ENCODE measurements around the gene C1orf21. TPM values are rescaled to one million over a fixed set of nuclear protein-coding genes. Genes with fewer than 3 reads are reported as not detected.

The C1orf21 gene
- total RNA-seq, 2 experiments from 2014 or later, result 2.7 to 4.1 TPM

DNA sequence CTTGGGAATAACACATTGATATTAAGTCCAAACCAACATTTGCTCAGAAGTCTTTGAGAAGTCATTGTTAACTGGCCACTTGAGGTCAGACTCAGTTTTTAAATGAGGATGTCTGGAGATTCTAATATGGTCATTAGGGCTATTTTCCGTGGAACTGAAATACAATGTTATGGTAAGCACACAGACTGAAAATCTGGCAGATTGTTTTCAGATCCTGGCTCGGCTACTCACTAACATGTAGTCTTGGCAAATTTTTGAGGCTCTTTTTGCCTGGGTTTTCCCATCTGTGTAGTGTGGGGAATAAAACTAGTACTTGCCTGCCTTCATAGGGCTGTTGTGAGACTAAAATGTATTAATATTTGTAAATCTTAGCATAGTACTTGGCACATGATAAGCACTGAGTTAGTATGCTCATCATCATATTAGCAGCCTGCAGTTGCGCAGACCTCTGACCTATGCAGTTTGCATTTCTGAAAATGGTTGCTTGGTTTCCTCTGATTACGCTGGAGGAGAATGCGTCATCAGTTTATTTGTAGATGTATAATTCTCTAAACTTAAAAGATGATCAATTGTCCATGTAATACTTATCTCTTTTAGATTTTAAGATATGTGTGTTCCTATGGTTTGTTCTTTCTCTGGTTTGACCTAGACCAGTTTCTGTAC is 100.8 kb downstream of the C1orf21 start:
- no peak overlapping the region for H3K27ac Mint-ChIP-seq
- H3K4me3 Mint-ChIP-seq, result no peak overlapping the region
- DNase-seq, result no peak
- peaks cover 9% of the 10 kb centered on the region for H3K4me1 Mint-ChIP-seq
- H3K9me3 Mint-ChIP-seq, result no peaks in the 10 kb centered on the region
- no peaks in the 10 kb centered on the region for H3K36me3 Mint-ChIP-seq
- H3K27me3 Mint-ChIP-seq, result no peaks in the 10 kb centered on the region

DNA sequence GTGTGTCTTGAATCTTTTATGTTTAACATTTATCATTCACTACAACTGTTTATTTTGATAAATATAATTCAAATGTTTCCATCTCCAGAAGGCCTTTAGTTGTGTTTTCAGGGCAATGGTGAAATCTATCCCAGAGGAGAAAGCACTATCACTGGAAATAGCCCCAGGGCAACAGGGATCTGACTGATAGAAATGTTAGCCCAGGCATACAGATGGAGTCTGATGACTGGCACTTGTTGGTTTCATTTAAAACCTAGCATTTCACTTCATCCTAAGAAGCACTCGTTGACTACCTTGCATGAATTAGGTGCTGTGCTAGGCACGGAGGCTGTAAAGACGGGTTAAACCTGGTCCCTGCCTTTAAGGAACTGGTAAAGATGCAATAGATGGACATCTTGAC is 103.1 kb downstream of the C1orf21 start:
- Mint-ChIP-seq H3K27me3 (no peaks in the 10 kb centered on the region), H3K4me3 (no peak overlapping the region), H3K9me3 (no peaks in the 10 kb centered on the region), H3K27ac (no peak overlapping the region), H3K36me3 (no peaks in the 10 kb centered on the region), H3K4me1 (peaks cover 9% of the 10 kb centered on the region)
- no peak for DNase-seq

DNA sequence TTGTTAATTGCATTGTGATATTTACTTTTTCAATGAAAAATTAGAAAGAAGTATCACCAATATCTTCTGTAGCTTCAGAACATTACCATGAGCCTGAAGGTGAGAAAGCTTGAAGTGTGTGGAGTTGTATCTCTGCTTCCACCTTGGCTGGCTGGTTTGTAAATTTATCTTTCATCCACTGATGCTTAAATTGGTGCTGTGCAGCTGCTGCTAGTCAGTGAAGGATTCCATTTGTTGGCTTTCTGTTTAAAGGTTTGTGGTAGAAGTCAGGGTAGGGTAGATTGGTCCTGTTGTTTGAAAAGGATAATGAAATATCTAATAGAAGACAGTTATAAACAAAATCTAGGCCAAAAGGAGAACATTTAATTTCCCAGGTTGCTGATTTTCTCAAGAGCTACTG is 105.7 kb downstream of the C1orf21 start:
- no peaks in the 10 kb centered on the region for H3K36me3 Mint-ChIP-seq
- H3K27ac Mint-ChIP-seq, result peak overlapping the region; percentile 26
- no peaks in the 10 kb centered on the region for H3K27me3 Mint-ChIP-seq
- DNase-seq, result no peak
- no peaks in the 10 kb centered on the region for H3K9me3 Mint-ChIP-seq
- peaks cover 9% of the 10 kb centered on the region for H3K4me1 Mint-ChIP-seq
- no peak overlapping the region for H3K4me3 Mint-ChIP-seq

- Mint-ChIP-seq H3K27me3 (no peaks in the 10 kb centered on the region), H3K4me3 (no peak overlapping the region), H3K4me1 (peaks cover 9% of the 10 kb centered on the region), H3K36me3 (no peaks in the 10 kb centered on the region), H3K9me3 (no peaks in the 10 kb centered on the region), H3K27ac (no peak overlapping the region)
- no peak for DNase-seq
These were observed 107.2 kb downstream of the C1orf21 start for GRCh38 chr1:184493987-184494388.

- Mint-ChIP-seq H3K36me3 (no peaks in the 10 kb centered on the region), H3K27me3 (no peaks in the 10 kb centered on the region), H3K27ac (no peak overlapping the region), H3K9me3 (no peaks in the 10 kb centered on the region), H3K4me3 (no peak overlapping the region), H3K4me1 (peaks cover 9% of the 10 kb centered on the region)
- no peak for DNase-seq
These were observed 108.1 kb downstream of the C1orf21 start for GRCh38 chr1:184494929-184495328.

- Mint-ChIP-seq H3K36me3 (no peaks in the 10 kb centered on the region), H3K9me3 (no peaks in the 10 kb centered on the region), H3K4me1 (no peaks in the 10 kb centered on the region), H3K27ac (no peak overlapping the region), H3K27me3 (no peaks in the 10 kb centered on the region), H3K4me3 (no peak overlapping the region)
- DNase-seq, result no peak
These were observed 111.3 kb downstream of the C1orf21 start for GRCh38 chr1:184497959-184498723.

GRCh38 chr1:184499616-184500015 is 112.8 kb downstream of the C1orf21 start:
- Mint-ChIP-seq H3K27me3 (no peaks in the 10 kb centered on the region), H3K4me1 (no peaks in the 10 kb centered on the region), H3K4me3 (no peak overlapping the region), H3K27ac (no peak overlapping the region), H3K36me3 (no peaks in the 10 kb centered on the region), H3K9me3 (no peaks in the 10 kb centered on the region)
- DNase-seq, result no peak

GRCh38 chr1:184502161-184502560 is 115.3 kb downstream of the C1orf21 start:
- Mint-ChIP-seq H3K27ac (no peak overlapping the region), H3K4me1 (no peaks in the 10 kb centered on the region)

DNA sequence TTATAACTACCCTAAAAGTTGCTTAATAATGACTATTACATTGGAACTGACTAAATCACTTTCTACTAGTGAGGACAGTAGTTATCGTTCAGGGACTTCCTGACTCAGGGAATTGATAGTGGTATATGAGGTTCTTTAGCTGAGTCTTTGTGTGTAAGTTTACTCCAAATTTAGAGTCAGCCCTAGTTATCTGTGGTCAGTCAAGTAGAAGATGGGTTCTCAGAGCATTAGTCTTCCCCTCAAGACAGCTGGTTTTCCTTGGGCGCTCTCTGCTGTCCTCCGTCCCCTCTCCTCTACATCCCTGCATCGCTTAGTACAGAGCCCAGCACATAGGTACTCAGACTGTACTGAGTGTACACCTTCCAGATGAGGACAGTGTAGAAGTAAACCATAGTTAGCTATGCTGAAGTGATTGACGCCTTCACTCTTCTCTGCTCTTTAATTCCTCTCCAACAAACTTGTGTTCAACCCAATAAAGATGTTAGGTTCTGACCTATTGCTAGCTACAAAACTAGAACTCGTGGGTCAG is 116.5 kb downstream of the C1orf21 start:
- Mint-ChIP-seq H3K27me3 (no peaks in the 10 kb centered on the region), H3K4me1 (no peaks in the 10 kb centered on the region), H3K9me3 (no peaks in the 10 kb centered on the region), H3K27ac (no peak overlapping the region), H3K4me3 (no peak overlapping the region), H3K36me3 (no peaks in the 10 kb centered on the region)
- DNase-seq, result no peak

More at GRCh38 chr1:184502161-184502560, 115.3 kb downstream of the C1orf21 start:
- H3K36me3 Mint-ChIP-seq, result no peaks in the 10 kb centered on the region
- no peaks in the 10 kb centered on the region for H3K9me3 Mint-ChIP-seq
- no peak overlapping the region for H3K4me3 Mint-ChIP-seq
- no peak for DNase-seq
- no peaks in the 10 kb centered on the region for H3K27me3 Mint-ChIP-seq

DNA sequence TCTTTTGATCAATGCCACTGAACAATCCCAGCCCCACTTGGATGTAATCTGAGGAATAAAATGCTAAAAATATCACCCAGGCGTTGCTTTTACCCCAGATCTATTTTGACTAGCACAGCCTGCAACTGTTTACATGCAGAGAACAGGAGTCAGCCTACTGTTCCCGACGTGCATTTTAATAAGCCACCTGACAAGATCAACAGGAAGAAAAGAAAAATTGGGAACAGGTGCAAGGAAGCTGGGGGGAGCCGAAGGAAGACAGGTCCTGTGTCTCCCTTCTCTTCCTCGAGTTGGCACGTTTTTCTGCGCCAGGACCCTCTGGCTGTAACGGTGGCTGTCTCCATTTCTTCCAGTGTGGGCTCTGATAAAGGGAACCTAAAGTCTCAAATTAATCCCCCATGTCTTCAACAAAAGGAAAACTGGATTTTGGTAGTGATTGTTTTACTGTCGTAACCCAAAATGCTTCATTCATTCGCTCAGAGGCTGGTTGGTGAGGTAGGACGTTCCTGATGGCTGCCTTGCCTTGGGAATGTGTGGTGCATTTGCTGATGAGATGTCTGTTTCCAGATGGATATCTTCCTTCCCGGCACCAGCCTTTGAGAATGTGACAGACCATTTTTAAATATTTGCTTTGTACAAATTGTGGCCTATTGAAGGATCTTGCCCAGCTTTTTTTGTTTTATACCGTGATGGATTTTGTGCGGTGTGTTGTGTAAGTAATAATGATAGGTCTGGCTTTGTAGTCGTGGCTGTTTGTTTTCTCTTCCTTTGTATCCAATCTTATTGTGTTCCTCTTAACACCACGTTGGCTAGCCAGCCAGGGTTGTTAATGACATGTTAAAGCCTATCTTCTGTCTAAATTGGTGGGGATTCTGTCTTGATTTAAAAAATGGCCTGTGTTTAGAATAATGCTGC is 117.5 kb downstream of the C1orf21 start:
- Mint-ChIP-seq H3K27ac (no peak overlapping the region), H3K4me1 (no peaks in the 10 kb centered on the region), H3K36me3 (no peaks in the 10 kb centered on the region), H3K9me3 (no peaks in the 10 kb centered on the region), H3K4me3 (no peak overlapping the region), H3K27me3 (no peaks in the 10 kb centered on the region)
- DNase-seq, result no peak

DNA sequence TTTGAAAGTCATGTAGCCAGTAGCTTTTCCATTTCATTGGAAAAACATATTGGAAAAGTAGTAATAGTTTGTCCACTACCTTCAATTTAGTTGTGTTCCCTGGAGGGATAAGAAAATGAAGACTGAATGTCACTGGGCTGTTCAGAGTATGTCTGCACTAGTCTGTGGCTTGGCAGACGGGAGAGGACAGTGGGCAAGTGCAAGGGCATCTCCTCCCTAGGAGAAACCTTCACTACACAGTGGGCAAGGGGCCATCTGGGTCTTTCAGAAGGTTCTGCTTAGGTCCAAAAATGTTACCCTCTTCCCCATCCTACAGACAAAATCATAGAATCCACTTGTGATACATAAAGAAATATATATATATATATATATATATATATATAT is 118.1 kb downstream of the C1orf21 start:
- Mint-ChIP-seq H3K4me1 (no peaks in the 10 kb centered on the region), H3K9me3 (no peaks in the 10 kb centered on the region), H3K27me3 (no peaks in the 10 kb centered on the region), H3K36me3 (no peaks in the 10 kb centered on the region), H3K27ac (no peak overlapping the region), H3K4me3 (no peak overlapping the region)
- DNase-seq, result no peak

DNA sequence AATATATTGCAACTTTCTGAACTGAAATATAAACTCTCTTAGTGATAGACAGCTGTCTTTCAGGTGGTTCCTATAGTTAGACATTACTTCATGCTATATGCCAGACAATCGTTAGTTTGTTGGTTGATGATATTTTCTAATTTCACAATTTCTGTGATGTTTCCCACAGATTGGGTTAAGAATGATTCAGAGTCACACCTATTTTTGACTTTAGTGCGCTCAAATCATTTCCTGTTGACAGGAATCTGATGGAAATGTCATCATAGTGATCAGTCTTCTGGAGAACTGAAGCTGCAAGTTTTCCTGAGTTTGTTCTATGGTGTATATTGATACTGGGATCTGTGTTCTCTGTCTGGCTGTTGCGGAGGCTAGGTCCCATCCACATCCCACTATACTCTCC is 119.7 kb downstream of the C1orf21 start:
- H3K4me3 Mint-ChIP-seq, result no peak overlapping the region
- no peaks in the 10 kb centered on the region for H3K36me3 Mint-ChIP-seq
- no peak for DNase-seq
- H3K27me3 Mint-ChIP-seq, result no peaks in the 10 kb centered on the region
- H3K9me3 Mint-ChIP-seq, result no peaks in the 10 kb centered on the region
- no peaks in the 10 kb centered on the region for H3K4me1 Mint-ChIP-seq
- no peak overlapping the region for H3K27ac Mint-ChIP-seq

DNA sequence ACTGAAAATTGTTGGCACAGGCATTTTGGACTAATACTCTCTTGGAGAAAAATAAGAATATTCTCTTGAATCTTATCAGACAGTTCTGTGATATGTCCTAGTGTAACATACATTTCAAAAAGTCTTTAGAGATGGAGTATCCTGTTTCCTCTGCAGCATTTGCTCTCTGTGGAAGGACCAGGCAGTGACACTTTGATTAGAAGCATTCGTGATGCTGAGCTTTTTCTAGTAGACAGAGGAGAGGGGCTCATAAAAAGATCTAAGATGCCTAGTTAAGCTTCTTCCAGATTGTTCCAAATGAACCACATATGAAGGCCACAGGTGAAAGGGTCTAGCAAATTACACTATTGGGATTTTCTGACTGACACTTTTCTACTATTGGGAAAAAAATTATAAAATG is 120.3 kb downstream of the C1orf21 start:
- Mint-ChIP-seq H3K27me3 (no peaks in the 10 kb centered on the region), H3K27ac (no peak overlapping the region), H3K4me3 (no peak overlapping the region), H3K4me1 (no peaks in the 10 kb centered on the region), H3K9me3 (no peaks in the 10 kb centered on the region), H3K36me3 (no peaks in the 10 kb centered on the region)
- no peak for DNase-seq

DNA sequence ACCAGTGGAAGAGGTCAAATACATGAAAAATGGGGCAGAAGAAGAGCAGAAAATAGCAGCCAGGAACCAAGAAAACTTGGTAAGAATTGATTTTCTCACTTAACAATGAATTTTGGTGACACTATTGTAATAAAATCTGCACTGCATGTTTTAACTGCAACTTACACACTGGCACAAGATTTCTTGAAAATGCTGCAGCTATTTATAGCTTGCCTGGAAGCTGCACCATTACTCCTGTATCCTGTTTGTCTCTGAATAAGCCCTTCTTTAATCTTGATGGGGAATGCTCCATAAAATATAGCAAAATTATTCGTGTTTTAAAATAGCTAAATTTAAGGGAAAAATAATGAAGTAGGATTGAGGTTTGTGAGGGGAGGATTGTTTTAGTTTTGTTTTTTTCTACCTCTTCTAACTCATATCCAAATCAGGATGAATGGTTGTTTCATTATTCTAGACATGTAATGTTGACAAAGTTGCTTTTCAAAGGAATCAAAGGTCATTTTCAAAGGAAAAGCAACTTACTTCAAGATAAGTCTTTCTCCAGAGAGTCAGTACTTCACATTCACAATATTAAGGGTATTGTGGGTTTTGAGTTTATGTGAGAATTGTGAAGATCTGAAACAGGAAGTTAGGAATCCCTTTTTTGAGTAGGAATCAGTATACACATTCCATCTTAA is 120.9 kb downstream of the C1orf21 start:
- H3K27me3 Mint-ChIP-seq, result no peaks in the 10 kb centered on the region
- H3K27ac Mint-ChIP-seq, result no peak overlapping the region
- no peak for DNase-seq
- no peak overlapping the region for H3K4me3 Mint-ChIP-seq
- H3K4me1 Mint-ChIP-seq, result no peaks in the 10 kb centered on the region
- H3K9me3 Mint-ChIP-seq, result no peaks in the 10 kb centered on the region
- H3K36me3 Mint-ChIP-seq, result no peaks in the 10 kb centered on the region

- H3K27ac Mint-ChIP-seq, result no peak overlapping the region
- DNase-seq, result no peak
- H3K4me3 Mint-ChIP-seq, result no peak overlapping the region
- H3K36me3 Mint-ChIP-seq, result no peaks in the 10 kb centered on the region
- no peaks in the 10 kb centered on the region for H3K9me3 Mint-ChIP-seq
- H3K27me3 Mint-ChIP-seq, result no peaks in the 10 kb centered on the region
- no peaks in the 10 kb centered on the region for H3K4me1 Mint-ChIP-seq
These were observed 122.3 kb downstream of the C1orf21 start for GRCh38 chr1:184509105-184509504.

Data from activated naive CD8-positive, alpha-beta T cell treated with anti-CD3 and anti-CD28 coated beads for 36 hours (primary cell).